K562 (cell line): ENCODE measurements around the gene WTIP. TPM values are rescaled to one million over a fixed set of nuclear protein-coding genes. Genes with fewer than 3 reads are reported as not detected.

ENCODE experiments used
- ATAC-seq: fragments of 200-7000 bp; cut with Tn5 transposase; 3 replicates; pipeline ENCODE4 v1.9.1; 2020; ENCODE audit warnings: moderate library complexity
- BruUV-seq: library from RNA; stranded (reverse); fragments of 400-500 nt; replicated peaks from 2 replicates; lab custom pipeline; 2021; lab: Mats Ljungman, UMichigan
- CTCF ChIA-PET: fragments of 300-600 bp; formaldehyde crosslinking; extraction: SDS; loops from one replicate; lab custom pipeline; 2021; ENCODE audit warnings: low intra/inter-chr PET ratio; lab: Yijun Ruan, JAX
- POLR2A ChIA-PET: fragments of 300-600, 350-650 bp; sonication (Branson Sonifier 250); formaldehyde crosslinking; extraction: SDS; loops from one replicate; lab custom pipeline; 2021; ENCODE audit warnings: antibody characterized with exemption, inconsistent platforms; lab: Yijun Ruan, JAX
- DNase-seq, 4 experiments: peaks; one replicate each; pipeline versions ENCODE4 v3.0.0 to v3.0.0-alpha.2; 2011 to 2018; ENCODE audit warnings: low spot score in 3 of 4, mixed read lengths in 3 of 4; ENCODE audit errors: extremely low read depth in 1 of 4
- FAIRE-seq: peaks from 2 replicates; lab custom pipeline; 2011; peaks lifted over from hg19 to GRCh38; lab: Jason Lieb, UNC
- H2AFZ ChIP-seq: 2 replicates; pipeline ENCODE4 v1.6.0; 2011; ENCODE audit warnings: low read depth, low read length, control low read depth, inconsistent platforms
- H3K27ac ChIP-seq: fragments of 200-600 bp; 3 replicates; pipeline ENCODE4 v1.8.0; 2011; ENCODE audit warnings: low read depth, mild to moderate bottlenecking, control low read depth, inconsistent platforms, low read length, moderate library complexity, mixed read lengths; ENCODE audit errors: extremely low read depth
- H3K27me3 ChIP-seq, 2 experiments: fragments of 300-600 bp in 1 of 2; 2 replicates in 1 of 2; 3 replicates in 1 of 2; pipeline versions ENCODE4 v1.6.0 to v1.8.0; 2011; ENCODE audit warnings: inconsistent platforms in 2 of 2, low read length in 2 of 2, mild to moderate bottlenecking in 1 of 2, mixed read lengths in 1 of 2, moderate library complexity in 1 of 2; ENCODE audit not compliant: control insufficient read depth in 2 of 2, insufficient read depth in 2 of 2
- H3K36me3 ChIP-seq: fragments of 300-600 bp; 3 replicates; pipeline ENCODE4 v1.8.0; 2011; ENCODE audit warnings: mild to moderate bottlenecking, low read length, inconsistent platforms; ENCODE audit not compliant: control insufficient read depth, insufficient read depth
- H3K4me1 ChIP-seq, 2 experiments: fragments of 200-600 bp in 1 of 2; replicated peaks in 1 of 2; 2 replicates in 1 of 2; 3 replicates in 1 of 2; pipeline versions ENCODE4 v1.5.1 to v1.8.0; 2011; ENCODE audit warnings: inconsistent platforms in 2 of 2, low read length in 2 of 2, mild to moderate bottlenecking in 1 of 2, mixed read lengths in 1 of 2, moderate library complexity in 1 of 2; ENCODE audit not compliant: control insufficient read depth in 2 of 2, insufficient read depth in 2 of 2
- H3K4me2 ChIP-seq: 2 replicates; pipeline ENCODE4 v1.6.1; 2011; ENCODE audit warnings: low read length, control low read depth, inconsistent platforms, mixed read lengths; ENCODE audit not compliant: insufficient read depth
- H3K4me3 ChIP-seq: fragments of 200-600 bp; sonication (generic), shearing (Covaris generic); 2 replicates; pipeline ENCODE4 v1.5.1; 2016; ENCODE audit warnings: control low read depth, inconsistent platforms
- H3K79me2 ChIP-seq: fragments of 200-600 bp; 3 replicates; pipeline ENCODE4 v1.8.0; 2011; ENCODE audit warnings: low read length, inconsistent platforms; ENCODE audit not compliant: control insufficient read depth, insufficient read depth
- H3K9ac ChIP-seq, 2 experiments: 2 replicates each; pipeline versions ENCODE4 v1.6.0 to v1.6.1; 2011; ENCODE audit warnings: low read depth in 2 of 2, low read length in 2 of 2, control low read depth in 1 of 2, inconsistent platforms in 1 of 2, mild to moderate bottlenecking in 1 of 2, mixed read lengths in 1 of 2; ENCODE audit not compliant: insufficient read depth in 1 of 2
- H3K9me1 ChIP-seq: one replicate; pipeline ENCODE4 v1.6.0; 2011; ENCODE audit warnings: inconsistent platforms, mild to moderate bottlenecking, low read length, moderate library complexity; ENCODE audit not compliant: control insufficient read depth, insufficient read depth
- H3K9me3 ChIP-seq: replicated peaks from 2 replicates; pipeline ENCODE4 v1.5.1; 2011; ENCODE audit warnings: low read depth, low read length, inconsistent platforms; ENCODE audit not compliant: control insufficient read depth, insufficient read depth
- H4K20me1 ChIP-seq: replicated peaks from 2 replicates; pipeline ENCODE4 v1.6.1; 2011; ENCODE audit warnings: low read length, inconsistent platforms, mixed read lengths; ENCODE audit not compliant: control insufficient read depth, insufficient read depth
- CHCHD3 ChIP-seq: fragments of 250-450 bp; sonication (Bioruptor Pico); IDR thresholded peaks from 2 replicates; pipeline ENCODE4 v2.1.2; 2022; ENCODE audit warnings: mild to moderate bottlenecking
- E2F6 ChIP-seq, 2 experiments: IDR thresholded peaks; 2 replicates each; pipeline ENCODE4 v1.6.1; 2011; ENCODE audit warnings: borderline replicate concordance in 1 of 2, control low read depth in 1 of 2, low read depth in 1 of 2, low read length in 1 of 2, mild to moderate bottlenecking in 1 of 2, mixed read lengths in 1 of 2, moderate library complexity in 1 of 2; ENCODE audit not compliant: insufficient read depth in 1 of 2, insufficient read length in 1 of 2, poor library complexity in 1 of 2, severe bottlenecking in 1 of 2; ENCODE audit errors: extremely low read depth in 1 of 2
- RFX7 ChIP-seq: fragments of 250-450 bp; sonication (Bioruptor Pico); IDR thresholded peaks from 2 replicates; pipeline ENCODE4 v1.5.1; 2021; ENCODE audit warnings: mild to moderate bottlenecking
- RUNX1 ChIP-seq: sonication (generic); IDR thresholded peaks from 2 replicates; pipeline ENCODE4 v1.6.1; 2016; ENCODE audit warnings: antibody characterized with exemption, low read depth
- TCF3 ChIP-seq: sonication (generic); formaldehyde crosslinking; IDR thresholded peaks from 2 replicates; pipeline ENCODE4 v1.4.0; 2020; ENCODE audit warnings: mild to moderate bottlenecking, missing genetic modification reagents
- WGBS: fragments of 100-300 bp; shearing (Covaris generic); methylation state at CpG from one replicate; pipeline ENCODE4 v1.1.6; 2016; ENCODE audit warnings: low coverage, mixed read lengths; ENCODE audit not compliant: insufficient coverage; ENCODE audit errors: missing lambda C conversion rate; 5-methylcytosine and 5-hydroxymethylcytosine counted together
- in situ Hi-C: fragments of 300-500 bp; cut with MboI; formaldehyde crosslinking; loops from 4 replicates; pipeline ENCODE4 v1.15.0; 2018; ENCODE audit warnings: inconsistent platforms, mixed read lengths
- intact Hi-C: fragments of 100-400 bp; cut with micrococcal nuclease; formaldehyde crosslinking; loops from 2 replicates; pipeline ENCODE4 v1.14.2; 2022
- polyA plus RNA-seq, 8 experiments: library from polyadenylated mRNA; depleted of rRNA in 4 of 8; stranded (reverse) in 5 of 8; unstranded in 3 of 8; fragments of >200 nt; fragmentation: Nextera tagmentation in 2 of 8; fragmentation: Illumina TruSeq in 1 of 8; extraction: Ambion mirVana in 2 of 8; extraction: Trizol in 1 of 8; gene quantifications; 2 replicates each; pipeline versions ENCODE4 v1.2.1 to v1.2.3, GENCODE V29; 2011 to 2014; ENCODE audit warnings: inconsistent platforms in 1 of 8, missing spikeins in 1 of 8
- total RNA-seq, 7 experiments: library from RNA; depleted of rRNA in 6 of 7; stranded (reverse); fragments of >200 nt in 6 of 7; fragmentation: Illumina TruSeq in 2 of 7; extraction: Trizol in 2 of 7; gene quantifications; 2 replicates each; pipeline versions ENCODE4 v1.2.1 to v1.2.3, GENCODE V29; 2011 to 2021; ENCODE audit warnings: low replicate concordance in 1 of 7

The WTIP gene
- total and polyA plus RNA-seq, 9 of the 15 experiments (the other 6 are each of a cell fraction or from before 2014, with no cell fraction given) = under 0.01 to 0.54 (median 0.27) TPM; not detected in 1

- no peak for FAIRE-seq
- in situ Hi-C loops (no loop called here), intact Hi-C loops (no loop called here)
- Histone ChIP-seq H4K20me1 (no peaks in the 10 kb centered on the region; the same call in 1 of the 2 replicates), H3K4me1 (peaks cover 7 to 43% of the 10 kb centered on the region in 2 experiments; a peak in 4 of 5 replicates), H3K27me3 (peaks cover 0 to 5% of the 10 kb centered on the region in 2 experiments; a peak in 1 of 5 replicates), H2AFZ (no peak overlapping the region), H3K9ac (peak overlapping the region in 1 of 2 experiments; percentile 26; a peak in 2 of 4 replicates), H3K9me1 (no peaks in the 10 kb centered on the region), H3K79me2 (no peaks in the 10 kb centered on the region), H3K9me3 (no peaks in the 10 kb centered on the region), H3K36me3 (no peaks in the 10 kb centered on the region), H3K4me2 (no peak overlapping the region), H3K27ac (no peak overlapping the region), H3K4me3 (no peak overlapping the region)
- no TSS peak for BruUV-seq
- CTCF ChIA-PET = no interaction called here
- peak in 1 of 4 experiments; percentile 5 for DNase-seq
- 29% methylated on average over 15 of the region's 15 CpGs for WGBS
- TF ChIP-seq RFX7 (no peak), CHCHD3 (no peak), RUNX1 (no peak), TCF3 (no peak), E2F6 (IDR thresholded peaks at IDR 0.05; ENCODE audit: borderline replicate concordance in 1 of 2, extremely low read depth in 1 of 2, insufficient read depth in 1 of 2, insufficient read length in 1 of 2, low read depth in 1 of 2, low read length in 1 of 2, poor library complexity in 1 of 2, severe bottlenecking in 1 of 2) (peak in 1 of 2 experiments; percentile 4)
- no peak for ATAC-seq
- POLR2A ChIA-PET = interaction anchor here (0.9 to 1.0 kb wide), 2 partner anchors 22 to 39 kb away, joined by 3 read pairs; no protein-coding TSS in a partner anchor
Observed at GRCh38 chr19:34497112-34497805, 15.7 kb downstream of the WTIP start.
